Cardiac muscle cell (in vitro differentiated cells and primary cell): Measurements from ENCODE around the gene PHF2. TPM values are rescaled to one million over a fixed set of nuclear protein-coding genes. Genes with fewer than 3 reads are reported as not detected.

ENCODE experiments used
- DNase-seq, 2 donors: peaks; one replicate each; pipeline versions ENCODE4 v3.0.0 to v3.0.0-alpha.2; 2010 to 2017; ENCODE audit warnings: low read depth in 1 of 2, low spot score in 1 of 2
- H3K27ac ChIP-seq: fragments of 200-600 bp; sonication (generic); 2 replicates; pipeline ENCODE4 v1.5.1; 2016
- H3K27me3 ChIP-seq: fragments of 200-600 bp; sonication (generic); 2 replicates; pipeline ENCODE4 v1.6.0; 2016; ENCODE audit warnings: control low read depth
- H3K36me3 ChIP-seq: fragments of 200-600 bp; sonication (generic); 2 replicates; pipeline ENCODE4 v1.5.1; 2016; ENCODE audit warnings: control low read depth
- H3K4me1 ChIP-seq: fragments of 200-600 bp; sonication (generic); 2 replicates; pipeline ENCODE4 v1.8.1; 2017; ENCODE audit warnings: low read depth, mild to moderate bottlenecking, mixed run types
- H3K4me3 ChIP-seq: fragments of 200-600 bp; sonication (generic); 2 replicates; pipeline ENCODE4 v1.5.1; 2016; ENCODE audit warnings: mild to moderate bottlenecking
- H3K9me3 ChIP-seq: fragments of 200-600 bp; sonication (generic); 2 replicates; pipeline ENCODE4 v1.5.1; 2017; ENCODE audit warnings: low read depth, mild to moderate bottlenecking, control low read depth
- polyA plus RNA-seq: library from polyadenylated mRNA; unstranded; fragments of >200 nt; fragmentation: Nextera tagmentation; extraction: Ambion mirVana; gene quantifications from 2 replicates; pipeline ENCODE4 v1.2.1, GENCODE V29; 2016
- total RNA-seq: library from RNA; depleted of rRNA; stranded (reverse); fragments of >200 nt; gene quantifications from 2 replicates; pipeline ENCODE4 v1.2.3, GENCODE V29; 2016
- TF ChIP-seq, protein P1 (sequence below): IDR thresholded peaks from 2 replicates; pipeline ENCODE4 v1.5.1; 2012; ENCODE audit warnings: low read depth, mild to moderate bottlenecking, low read length

The PHF2 gene
- total and polyA plus RNA-seq, 2 experiments from 2014 or later: 14.1 to 33.7 TPM

DNA sequence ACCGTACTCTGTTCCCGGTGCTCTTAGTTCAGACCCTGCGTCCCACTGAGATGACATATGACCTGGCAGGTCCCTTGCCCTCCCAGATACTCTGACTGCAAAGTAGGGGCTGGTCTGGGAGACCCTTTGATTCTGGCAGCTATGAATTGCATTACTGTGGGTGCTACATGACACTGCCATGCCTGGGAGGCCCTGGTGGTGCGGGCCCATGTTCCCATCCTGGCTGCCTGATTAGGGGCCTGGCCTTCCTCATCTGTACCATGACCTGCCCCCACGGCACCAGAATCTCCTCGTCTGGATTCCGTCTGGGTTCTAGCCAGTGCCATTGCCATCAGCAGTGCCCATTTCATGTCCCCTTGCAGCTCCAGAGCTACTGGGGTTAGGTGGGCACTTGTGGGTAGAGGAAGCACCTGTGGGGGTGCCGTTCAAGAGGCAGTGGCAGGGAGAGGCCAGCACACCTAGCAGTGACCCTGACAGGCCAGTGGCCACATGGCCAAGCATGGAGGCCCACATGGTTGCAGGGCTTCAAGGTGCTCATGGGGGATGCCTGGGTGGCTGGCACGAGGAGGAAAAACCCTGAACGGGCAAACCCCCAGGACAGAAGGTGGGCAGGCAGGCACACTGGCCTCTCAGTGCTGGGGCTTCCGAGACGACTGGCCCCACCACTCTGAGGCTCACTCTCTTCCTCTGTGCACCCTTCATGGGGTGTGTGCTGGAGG lies 69.7 kb downstream of the PHF2 start:
- H3K36me3 ChIP-seq: peaks cover 14% of the 10 kb centered on the region
- no peak for DNase-seq

DNA sequence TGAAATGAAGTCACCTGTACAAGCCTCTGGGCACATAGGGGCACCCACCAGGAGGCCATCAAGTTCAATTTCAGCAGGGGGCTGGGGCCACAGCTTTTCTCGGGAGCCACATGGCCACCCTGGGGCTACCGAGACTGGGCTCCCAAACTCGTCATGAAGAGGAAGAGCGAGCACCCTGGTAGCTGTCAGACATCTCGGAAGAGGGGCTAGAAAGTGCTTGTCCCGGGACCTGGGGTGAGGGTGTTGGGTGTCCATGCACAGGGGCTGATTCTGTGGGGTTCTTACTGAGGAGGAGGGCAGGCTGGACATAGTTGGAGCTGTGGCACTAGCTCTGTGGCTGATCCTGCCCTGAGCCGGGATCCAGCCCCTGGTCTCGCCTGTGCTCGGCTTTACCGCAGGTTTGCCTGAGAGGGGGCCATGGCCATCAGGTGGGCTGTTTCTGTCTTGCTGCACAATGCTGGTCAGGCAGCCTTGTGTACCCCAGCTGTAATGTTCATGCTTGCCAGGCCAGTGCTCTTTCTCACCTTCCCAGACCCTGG lies 70.3 kb downstream of the PHF2 start:
- Histone ChIP-seq H3K4me3 (no peak overlapping the region), H3K9me3 (no peaks in the 10 kb centered on the region), H3K27ac (no peak overlapping the region), H3K4me1 (peaks cover 8% of the 10 kb centered on the region), H3K27me3 (no peaks in the 10 kb centered on the region), H3K36me3 (peaks cover 14% of the 10 kb centered on the region)
- TF ChIP-seq, protein P1, sequence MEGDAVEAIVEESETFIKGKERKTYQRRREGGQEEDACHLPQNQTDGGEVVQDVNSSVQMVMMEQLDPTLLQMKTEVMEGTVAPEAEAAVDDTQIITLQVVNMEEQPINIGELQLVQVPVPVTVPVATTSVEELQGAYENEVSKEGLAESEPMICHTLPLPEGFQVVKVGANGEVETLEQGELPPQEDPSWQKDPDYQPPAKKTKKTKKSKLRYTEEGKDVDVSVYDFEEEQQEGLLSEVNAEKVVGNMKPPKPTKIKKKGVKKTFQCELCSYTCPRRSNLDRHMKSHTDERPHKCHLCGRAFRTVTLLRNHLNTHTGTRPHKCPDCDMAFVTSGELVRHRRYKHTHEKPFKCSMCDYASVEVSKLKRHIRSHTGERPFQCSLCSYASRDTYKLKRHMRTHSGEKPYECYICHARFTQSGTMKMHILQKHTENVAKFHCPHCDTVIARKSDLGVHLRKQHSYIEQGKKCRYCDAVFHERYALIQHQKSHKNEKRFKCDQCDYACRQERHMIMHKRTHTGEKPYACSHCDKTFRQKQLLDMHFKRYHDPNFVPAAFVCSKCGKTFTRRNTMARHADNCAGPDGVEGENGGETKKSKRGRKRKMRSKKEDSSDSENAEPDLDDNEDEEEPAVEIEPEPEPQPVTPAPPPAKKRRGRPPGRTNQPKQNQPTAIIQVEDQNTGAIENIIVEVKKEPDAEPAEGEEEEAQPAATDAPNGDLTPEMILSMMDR: no peak
- no peak for DNase-seq

More for the DNA sequence above, 69.7 kb downstream of the PHF2 start:
- no peaks in the 10 kb centered on the region for H3K9me3 ChIP-seq
- peaks cover 15% of the 10 kb centered on the region for H3K4me1 ChIP-seq
- TF ChIP-seq, protein P1: no peak
- H3K27ac ChIP-seq: no peak overlapping the region
- no peaks in the 10 kb centered on the region for H3K27me3 ChIP-seq
- no peak overlapping the region for H3K4me3 ChIP-seq

DNA sequence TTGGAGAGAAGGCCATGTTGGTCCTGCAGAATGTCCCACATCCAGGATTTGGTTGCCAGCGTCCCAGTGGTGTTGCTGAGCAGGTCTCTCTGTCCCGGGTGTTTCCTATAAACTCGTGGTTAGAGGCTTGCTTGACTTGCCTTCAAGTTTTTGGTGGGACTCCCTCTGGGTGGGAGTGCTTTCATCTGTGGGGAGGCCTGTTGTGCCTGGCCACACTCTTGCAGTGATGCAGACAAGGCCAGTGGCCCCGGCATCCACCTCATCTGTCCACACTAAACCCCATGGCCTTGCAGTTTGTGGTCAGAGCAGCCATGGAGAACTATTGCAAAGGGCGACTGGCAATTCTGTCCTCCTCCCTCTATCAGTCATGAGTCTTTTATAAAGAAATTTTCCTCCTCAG lies 71.8 kb downstream of the PHF2 start:
- Histone ChIP-seq H3K4me1 (no peaks in the 10 kb centered on the region), H3K9me3 (no peaks in the 10 kb centered on the region), H3K27me3 (no peaks in the 10 kb centered on the region), H3K27ac (no peak overlapping the region), H3K4me3 (no peak overlapping the region), H3K36me3 (peaks cover 14% of the 10 kb centered on the region)
- TF ChIP-seq, protein P1: no peak
- no peak for DNase-seq

DNA sequence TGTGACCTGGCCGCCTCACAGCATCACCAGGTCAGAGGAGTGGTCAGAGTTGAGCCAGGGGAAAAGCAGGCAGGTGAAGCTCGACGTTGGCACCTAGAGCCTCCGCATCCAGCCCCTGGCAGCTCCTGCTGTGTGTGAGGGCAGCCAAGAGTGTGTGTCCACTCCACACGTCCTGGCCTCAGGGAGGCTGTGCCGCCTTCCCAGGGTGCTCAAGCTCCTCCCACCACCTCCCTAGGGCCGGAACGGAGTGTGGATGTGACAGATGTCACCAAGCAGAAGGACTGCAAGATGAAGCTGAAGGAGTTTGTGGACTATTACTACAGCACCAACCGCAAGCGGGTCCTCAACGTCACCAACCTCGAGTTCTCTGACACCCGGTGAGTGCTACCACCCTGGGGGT lies 72.5 kb downstream of the PHF2 start:
- no peak overlapping the region for H3K27ac ChIP-seq
- H3K9me3 ChIP-seq: no peaks in the 10 kb centered on the region
- H3K4me3 ChIP-seq: no peak overlapping the region
- TF ChIP-seq, protein P1: no peak
- no peaks in the 10 kb centered on the region for H3K4me1 ChIP-seq
- DNase-seq: no peak
- H3K36me3 ChIP-seq: peaks cover 14% of the 10 kb centered on the region
- no peaks in the 10 kb centered on the region for H3K27me3 ChIP-seq

DNA sequence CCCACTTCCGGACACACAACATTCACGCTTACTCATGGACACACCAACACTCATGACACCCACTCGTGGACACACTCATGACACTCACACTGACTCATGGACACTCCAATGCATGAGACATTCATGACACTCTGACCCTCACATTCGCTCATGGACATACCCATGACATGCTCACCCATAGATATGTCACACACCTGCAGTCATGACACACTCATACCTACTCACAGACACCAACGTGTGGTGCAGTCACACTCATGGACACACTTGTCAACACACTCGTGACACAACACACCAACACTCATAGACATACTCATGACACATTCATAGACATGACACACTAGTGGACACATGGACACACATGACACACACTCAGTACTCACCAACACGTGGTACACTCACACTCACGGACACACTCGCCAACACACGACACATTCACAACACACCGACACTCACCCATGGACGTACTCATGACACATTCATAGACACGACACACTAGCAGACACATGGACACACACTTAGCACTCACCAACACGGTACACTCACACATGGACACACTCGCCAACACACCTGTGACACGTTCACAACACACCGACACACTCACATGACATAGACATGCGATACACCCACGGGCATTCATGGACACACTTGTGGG lies 73.4 kb downstream of the PHF2 start:
- no peaks in the 10 kb centered on the region for H3K27me3 ChIP-seq
- TF ChIP-seq, protein P1: no peak
- H3K9me3 ChIP-seq: no peaks in the 10 kb centered on the region
- no peak overlapping the region for H3K4me3 ChIP-seq
- H3K36me3 ChIP-seq: peaks cover 14% of the 10 kb centered on the region
- H3K27ac ChIP-seq: no peak overlapping the region
- no peaks in the 10 kb centered on the region for H3K4me1 ChIP-seq
- no peak for DNase-seq
